Vagina (tissue), 2 donors: ENCODE results near the gene SGCA. TPM values are rescaled to one million over a fixed set of nuclear protein-coding genes. Genes with fewer than 3 reads are reported as not detected.

Experiments
- DNase-seq, 2 donors: peaks; one replicate each; pipeline ENCODE4 v3.0.0-alpha.2; 2017; ENCODE audit errors: extremely low spot score in 2 of 2
- H3K27ac ChIP-seq: fragments of 200-600 bp; sonication (generic); one replicate; pipeline ENCODE4 v1.5.1; 2019
- H3K27me3 ChIP-seq: fragments of 200-600 bp; sonication (generic); one replicate; pipeline ENCODE4 v1.5.1; 2019
- H3K36me3 ChIP-seq, 2 donors: fragments of 200-600 bp; sonication (generic); one replicate each; pipeline ENCODE4 v1.5.1; 2017 to 2019
- H3K4me1 ChIP-seq: fragments of 200-600 bp; sonication (generic); one replicate; pipeline ENCODE4 v1.5.1; 2019
- H3K4me3 ChIP-seq, 2 donors: fragments of 200-600 bp; sonication (generic); 1 replicate in 1 of 2; 2 replicates in 1 of 2; pipeline ENCODE4 v1.5.1; 2016 to 2019
- H3K9me3 ChIP-seq: fragments of 200-600 bp; sonication (generic); one replicate; pipeline ENCODE4 v1.5.1; 2019
- POLR2A ChIP-seq, 2 donors: fragments of 450-650 bp; IDR thresholded peaks; one replicate each; pipeline ENCODE4 v1.6.1; 2017; ENCODE audit warnings: antibody characterized with exemption in 2 of 2, mild to moderate bottlenecking in 2 of 2, moderate library complexity in 2 of 2
- POLR2AphosphoS5 ChIP-seq, 2 donors: sonication (generic); formaldehyde crosslinking; IDR thresholded peaks; one replicate each; pipeline ENCODE4 v1.9.0; 2017; ENCODE audit warnings: antibody characterized with exemption in 2 of 2, mild to moderate bottlenecking in 2 of 2, low read depth in 1 of 2; ENCODE audit not compliant: insufficient read depth in 1 of 2
- intact Hi-C: fragments of 100-400 bp; cut with DNase I; formaldehyde crosslinking; loops from one replicate; pipeline ENCODE4 v1.15.1; 2023
- total RNA-seq: library from RNA; depleted of rRNA; stranded (reverse); fragments of >200 nt; gene quantifications from one replicate; pipeline ENCODE4 v1.2.3, GENCODE V29; 2016
- TF ChIP-seq, protein P1 (sequence below), 3 experiments: fragments of 450-650 bp in 2 of 3; fragments of 200-600 bp in 1 of 3; sonication (generic) in 1 of 3; IDR thresholded peaks; one replicate each; pipeline ENCODE4 v1.5.1; 2017 to 2019; ENCODE audit warnings: antibody characterized with exemption in 3 of 3, mild to moderate bottlenecking in 2 of 3, moderate library complexity in 2 of 3

SGCA gene
- total RNA-seq, 1 donor from 2014 or later: 2.2 TPM

DNA sequence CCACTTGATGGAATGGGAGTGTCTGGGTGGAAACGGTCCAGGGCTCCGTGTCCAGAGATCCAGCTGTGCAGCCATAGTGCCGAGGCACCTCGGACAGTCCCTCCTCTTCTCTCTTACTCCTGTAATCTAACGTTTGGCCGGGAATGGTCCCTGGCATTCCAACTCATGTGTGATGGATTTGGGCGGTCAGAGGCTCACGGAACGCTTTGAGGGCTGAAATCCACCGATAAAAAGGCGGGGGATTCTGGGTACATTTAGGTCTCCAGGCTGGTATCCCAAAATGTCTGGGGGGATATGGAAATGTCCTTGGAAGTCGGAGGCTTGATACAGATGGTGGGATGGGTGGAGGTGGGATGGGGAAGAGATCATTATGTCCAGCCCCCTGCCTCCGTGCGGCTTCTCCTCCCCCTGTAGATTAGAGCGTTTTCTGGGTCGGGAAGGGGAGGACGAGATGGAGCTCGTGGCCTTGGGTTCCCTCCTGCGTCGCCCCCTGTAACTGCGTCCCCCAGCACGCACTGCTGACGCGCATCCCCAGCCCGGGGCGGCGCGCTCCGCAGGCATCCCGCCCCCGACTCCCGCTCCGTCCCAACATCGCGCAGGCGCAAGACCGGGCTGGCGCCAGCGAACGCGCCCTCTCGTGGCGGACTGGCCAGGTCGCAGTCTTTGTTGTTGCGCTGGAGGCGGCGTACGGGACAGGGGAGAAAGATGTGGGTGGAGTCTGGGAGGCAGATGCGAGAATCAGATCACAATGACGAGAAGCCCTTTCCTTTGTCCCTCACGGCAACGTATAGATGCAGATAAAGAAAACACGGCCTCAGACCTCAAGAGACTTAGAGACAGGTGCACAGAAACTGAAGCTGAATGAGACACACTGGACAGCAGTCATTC, 4.5 kb upstream of the SGCA start:
- no peak for DNase-seq
- Histone ChIP-seq H3K27ac (peak overlapping the region; percentile 89), H3K36me3 (no peaks in the 10 kb centered on the region), H3K27me3 (no peaks in the 10 kb centered on the region), H3K9me3 (no peaks in the 10 kb centered on the region), H3K4me3 (peak overlapping the region; percentile 58 to 65), H3K4me1 (peaks cover 15% of the 10 kb centered on the region)
- TF ChIP-seq, protein P1, sequence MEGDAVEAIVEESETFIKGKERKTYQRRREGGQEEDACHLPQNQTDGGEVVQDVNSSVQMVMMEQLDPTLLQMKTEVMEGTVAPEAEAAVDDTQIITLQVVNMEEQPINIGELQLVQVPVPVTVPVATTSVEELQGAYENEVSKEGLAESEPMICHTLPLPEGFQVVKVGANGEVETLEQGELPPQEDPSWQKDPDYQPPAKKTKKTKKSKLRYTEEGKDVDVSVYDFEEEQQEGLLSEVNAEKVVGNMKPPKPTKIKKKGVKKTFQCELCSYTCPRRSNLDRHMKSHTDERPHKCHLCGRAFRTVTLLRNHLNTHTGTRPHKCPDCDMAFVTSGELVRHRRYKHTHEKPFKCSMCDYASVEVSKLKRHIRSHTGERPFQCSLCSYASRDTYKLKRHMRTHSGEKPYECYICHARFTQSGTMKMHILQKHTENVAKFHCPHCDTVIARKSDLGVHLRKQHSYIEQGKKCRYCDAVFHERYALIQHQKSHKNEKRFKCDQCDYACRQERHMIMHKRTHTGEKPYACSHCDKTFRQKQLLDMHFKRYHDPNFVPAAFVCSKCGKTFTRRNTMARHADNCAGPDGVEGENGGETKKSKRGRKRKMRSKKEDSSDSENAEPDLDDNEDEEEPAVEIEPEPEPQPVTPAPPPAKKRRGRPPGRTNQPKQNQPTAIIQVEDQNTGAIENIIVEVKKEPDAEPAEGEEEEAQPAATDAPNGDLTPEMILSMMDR (IDR thresholded peaks at IDR 0.05): peak; percentile 89 to 96 (median 96)
- TF ChIP-seq POLR2A (IDR thresholded peaks at IDR 0.05) (peak in 1 of 2 donors; percentile 49), POLR2AphosphoS5 (IDR thresholded peaks at IDR 0.05; ENCODE audit: insufficient read depth in 1 of 2, low read depth in 1 of 2) (peak; percentile 84 to 94)
- intact Hi-C loops: no loop called here

DNA sequence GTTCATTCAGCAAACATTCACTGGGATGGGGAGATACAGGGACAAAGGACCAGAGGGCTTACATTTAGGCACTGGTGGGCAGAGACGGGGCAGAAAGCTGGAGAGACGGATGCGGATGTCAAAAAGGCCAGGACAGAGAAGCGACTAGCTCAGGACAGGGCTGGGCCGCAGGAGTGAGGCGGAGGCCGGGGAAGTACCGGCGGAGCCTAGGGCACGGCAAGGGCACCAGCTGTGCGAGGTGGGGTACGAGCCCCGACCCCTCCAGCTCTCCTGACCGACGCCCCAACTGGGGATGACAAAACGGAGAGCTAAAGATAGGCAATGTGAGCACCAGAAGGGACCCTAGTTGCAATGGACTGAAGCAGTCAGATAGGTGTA, 3.9 kb upstream of the SGCA start:
- Histone ChIP-seq H3K9me3 (no peaks in the 10 kb centered on the region), H3K4me1 (peaks cover 15% of the 10 kb centered on the region), H3K36me3 (no peaks in the 10 kb centered on the region), H3K27me3 (no peaks in the 10 kb centered on the region), H3K4me3 (peak overlapping the region in 1 of 2 donors; percentile 58), H3K27ac (peak overlapping the region; percentile 89)
- no peak for DNase-seq
- TF ChIP-seq POLR2AphosphoS5 (IDR thresholded peaks at IDR 0.05; ENCODE audit: insufficient read depth in 1 of 2, low read depth in 1 of 2): no peak
- no peak for TF ChIP-seq POLR2A (IDR thresholded peaks at IDR 0.05)
- TF ChIP-seq, protein P1 (IDR thresholded peaks at IDR 0.05): no peak
- intact Hi-C loops: no loop called here

GRCh38 chr17:50162466-50163254, 3.1 kb upstream of the SGCA start:
- H3K27ac ChIP-seq: no peak overlapping the region
- intact Hi-C loops: no loop called here

GRCh38 chr17:50163843-50164696, 1.7 kb upstream of the SGCA start:
- intact Hi-C loops: no loop called here
- no peak for TF ChIP-seq POLR2A (IDR thresholded peaks at IDR 0.05)
- peaks cover 21% of the 10 kb centered on the region for H3K4me1 ChIP-seq
- H3K4me3 ChIP-seq: no peak overlapping the region
- H3K27me3 ChIP-seq: no peaks in the 10 kb centered on the region
- no peak for DNase-seq
- no peaks in the 10 kb centered on the region for H3K36me3 ChIP-seq
- no peaks in the 10 kb centered on the region for H3K9me3 ChIP-seq
- no peak overlapping the region for H3K27ac ChIP-seq

More at GRCh38 chr17:50162466-50163254, 3.1 kb upstream of the SGCA start:
- Histone ChIP-seq H3K9me3 (no peaks in the 10 kb centered on the region), H3K36me3 (no peaks in the 10 kb centered on the region), H3K27me3 (no peaks in the 10 kb centered on the region), H3K4me3 (no peak overlapping the region), H3K4me1 (peaks cover 15% of the 10 kb centered on the region)
- no peak for DNase-seq
- TF ChIP-seq POLR2A (IDR thresholded peaks at IDR 0.05) (no peak), POLR2AphosphoS5 (IDR thresholded peaks at IDR 0.05; ENCODE audit: insufficient read depth in 1 of 2, low read depth in 1 of 2) (no peak)
- TF ChIP-seq, protein P1 (IDR thresholded peaks at IDR 0.05): no peak

GRCh38 chr17:50164697-50164988, 1.2 kb upstream of the SGCA start:
- intact Hi-C loops: no loop called here
- peaks cover 24% of the 10 kb centered on the region for H3K4me1 ChIP-seq
- TF ChIP-seq POLR2A (IDR thresholded peaks at IDR 0.05) (no peak), POLR2AphosphoS5 (IDR thresholded peaks at IDR 0.05; ENCODE audit: insufficient read depth in 1 of 2, low read depth in 1 of 2) (no peak)
- TF ChIP-seq, protein P1 (IDR thresholded peaks at IDR 0.05): no peak
- no peak overlapping the region for H3K4me3 ChIP-seq
- no peak overlapping the region for H3K27ac ChIP-seq
- no peaks in the 10 kb centered on the region for H3K36me3 ChIP-seq
- no peaks in the 10 kb centered on the region for H3K9me3 ChIP-seq
- DNase-seq: no peak
- H3K27me3 ChIP-seq: no peaks in the 10 kb centered on the region
